Natural killer cell (primary cell): ENCODE measurements around the gene CPZ. TPM values are rescaled to one million over a fixed set of nuclear protein-coding genes. Genes with fewer than 3 reads are reported as not detected.

Experiments used
- ATAC-seq, 3 donors: fragments of 150-1000 bp in 2 of 3; fragments of 200-7000 bp in 1 of 3; cut with Tn5 transposase; 1 replicate in 1 of 3; 2 replicates in 2 of 3; pipeline ENCODE4 v1.10.0; 2021; ENCODE audit warnings: mild to moderate bottlenecking in 2 of 3, moderate library complexity in 2 of 3
- DNase-seq, 2 donors: peaks; one replicate each; pipeline versions ENCODE4 v3.0.0 to v3.0.0-alpha.2; 2013 to 2021; ENCODE audit warnings: mixed read lengths in 1 of 2
- H3K27ac ChIP-seq: one replicate; pipeline ENCODE4 v1.5.1; 2013; ENCODE audit warnings: mild to moderate bottlenecking, low read length
- H3K27me3 ChIP-seq: one replicate; pipeline ENCODE4 v1.6.1; 2013; ENCODE audit warnings: low read length; ENCODE audit not compliant: control insufficient read depth, insufficient read depth
- H3K36me3 ChIP-seq: one replicate; pipeline ENCODE4 v1.6.1; 2013; ENCODE audit warnings: low read length; ENCODE audit not compliant: control insufficient read depth, insufficient read depth
- H3K4me1 ChIP-seq: one replicate; pipeline ENCODE4 v1.6.1; 2013; ENCODE audit warnings: low read length; ENCODE audit not compliant: control insufficient read depth, insufficient read depth
- H3K4me3 ChIP-seq: one replicate; pipeline ENCODE4 v1.5.1; 2013; ENCODE audit warnings: low read length
- H3K9me3 ChIP-seq: one replicate; pipeline ENCODE4 v1.6.1; 2013; ENCODE audit warnings: low read length; ENCODE audit not compliant: control insufficient read depth, insufficient read depth
- H3K27ac Mint-ChIP-seq, 2 donors: one replicate each; pipeline ENCODE4 v1.8.0; 2022; ENCODE audit warnings: mild to moderate bottlenecking in 2 of 2, mixed read lengths in 2 of 2, moderate library complexity in 1 of 2
- H3K27me3 Mint-ChIP-seq, 2 donors: one replicate each; pipeline ENCODE4 v1.8.0; 2022; ENCODE audit warnings: low read depth in 2 of 2, mixed read lengths in 2 of 2
- H3K36me3 Mint-ChIP-seq: one replicate; pipeline ENCODE4 v1.8.0; 2022; ENCODE audit warnings: mixed read lengths
- H3K4me1 Mint-ChIP-seq, 2 donors: one replicate each; pipeline ENCODE4 v1.8.0; 2022; ENCODE audit warnings: mixed read lengths in 2 of 2
- H3K4me3 Mint-ChIP-seq: one replicate; pipeline ENCODE4 v1.8.0; 2022; ENCODE audit warnings: mild to moderate bottlenecking, moderate library complexity, mixed read lengths
- H3K9me3 Mint-ChIP-seq, 2 donors: one replicate each; pipeline ENCODE4 v1.8.0; 2022; ENCODE audit warnings: mixed read lengths in 2 of 2
- WGBS: methylation state at CpG from one replicate; pipeline ENCODE4 v1.1.7; 2013; ENCODE audit warnings: missing lambda C conversion rate; ENCODE audit not compliant: insufficient coverage; 5-methylcytosine and 5-hydroxymethylcytosine counted together
- intact Hi-C: fragments of 100-400 bp; cut with micrococcal nuclease; formaldehyde crosslinking; loops from one replicate; pipeline ENCODE4 v1.14.2; 2022
- total RNA-seq, 4 donors: library from RNA; stranded (reverse); fragments of 120-200 nt in 1 of 4; gene quantifications; one replicate each; pipeline versions ENCODE4 v1.2.3 to v1.2.4, GENCODE V29; 2013 to 2022
- TF ChIP-seq, protein P1 (sequence below): fragments of 200-600 bp; IDR thresholded peaks from one replicate; pipeline ENCODE4 v1.8.0; 2022; ENCODE audit warnings: antibody characterized with exemption

CPZ gene
- total RNA-seq, 3 donors from 2014 or later (not counting 1 experiment from before 2014, with no cell fraction given), result not detected

DNA sequence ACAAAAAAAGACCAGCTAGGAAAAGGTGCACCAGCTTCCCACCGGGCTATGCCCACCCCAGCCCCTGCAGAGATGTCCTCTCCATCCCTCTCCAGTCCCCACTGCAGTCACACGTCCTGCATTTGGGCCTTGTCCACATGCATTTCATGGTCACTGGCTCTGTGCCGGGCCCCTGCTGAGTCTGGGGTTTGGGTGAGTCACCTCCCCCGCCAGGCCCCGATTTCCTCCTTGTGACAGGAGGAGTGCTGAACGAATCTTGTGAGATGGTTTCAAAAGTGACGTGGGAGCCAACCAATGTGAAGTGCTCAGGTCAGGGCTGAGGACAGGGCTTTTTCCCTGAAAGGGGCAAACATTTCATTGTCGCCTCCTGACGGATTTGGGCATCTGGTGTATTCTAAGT is 7.1 kb downstream of the CPZ start:
- DNase-seq (no peak), ATAC-seq (no peak)
- H3K9me3 ChIP-seq, result no peaks in the 10 kb centered on the region
- H3K4me1 Mint-ChIP-seq, result no peaks in the 10 kb centered on the region
- H3K4me1 ChIP-seq, result no peaks in the 10 kb centered on the region
- intact Hi-C loops, result no loop called here
- H3K27ac Mint-ChIP-seq, result no peak overlapping the region
- H3K27ac ChIP-seq, result no peak overlapping the region
- H3K36me3 ChIP-seq, result no peaks in the 10 kb centered on the region
- H3K27me3 ChIP-seq, result no peaks in the 10 kb centered on the region
- peaks cover under 1 to 4% of the 10 kb centered on the region in 2 donors for H3K27me3 Mint-ChIP-seq
- WGBS, result 59% methylated on average over 9 of the region's 9 CpGs
- TF ChIP-seq, protein P1, sequence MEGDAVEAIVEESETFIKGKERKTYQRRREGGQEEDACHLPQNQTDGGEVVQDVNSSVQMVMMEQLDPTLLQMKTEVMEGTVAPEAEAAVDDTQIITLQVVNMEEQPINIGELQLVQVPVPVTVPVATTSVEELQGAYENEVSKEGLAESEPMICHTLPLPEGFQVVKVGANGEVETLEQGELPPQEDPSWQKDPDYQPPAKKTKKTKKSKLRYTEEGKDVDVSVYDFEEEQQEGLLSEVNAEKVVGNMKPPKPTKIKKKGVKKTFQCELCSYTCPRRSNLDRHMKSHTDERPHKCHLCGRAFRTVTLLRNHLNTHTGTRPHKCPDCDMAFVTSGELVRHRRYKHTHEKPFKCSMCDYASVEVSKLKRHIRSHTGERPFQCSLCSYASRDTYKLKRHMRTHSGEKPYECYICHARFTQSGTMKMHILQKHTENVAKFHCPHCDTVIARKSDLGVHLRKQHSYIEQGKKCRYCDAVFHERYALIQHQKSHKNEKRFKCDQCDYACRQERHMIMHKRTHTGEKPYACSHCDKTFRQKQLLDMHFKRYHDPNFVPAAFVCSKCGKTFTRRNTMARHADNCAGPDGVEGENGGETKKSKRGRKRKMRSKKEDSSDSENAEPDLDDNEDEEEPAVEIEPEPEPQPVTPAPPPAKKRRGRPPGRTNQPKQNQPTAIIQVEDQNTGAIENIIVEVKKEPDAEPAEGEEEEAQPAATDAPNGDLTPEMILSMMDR, result no peak
- H3K9me3 Mint-ChIP-seq, result no peaks in the 10 kb centered on the region
- H3K4me3 Mint-ChIP-seq, result no peak overlapping the region
- H3K36me3 Mint-ChIP-seq, result no peaks in the 10 kb centered on the region
- no peak overlapping the region for H3K4me3 ChIP-seq

DNA sequence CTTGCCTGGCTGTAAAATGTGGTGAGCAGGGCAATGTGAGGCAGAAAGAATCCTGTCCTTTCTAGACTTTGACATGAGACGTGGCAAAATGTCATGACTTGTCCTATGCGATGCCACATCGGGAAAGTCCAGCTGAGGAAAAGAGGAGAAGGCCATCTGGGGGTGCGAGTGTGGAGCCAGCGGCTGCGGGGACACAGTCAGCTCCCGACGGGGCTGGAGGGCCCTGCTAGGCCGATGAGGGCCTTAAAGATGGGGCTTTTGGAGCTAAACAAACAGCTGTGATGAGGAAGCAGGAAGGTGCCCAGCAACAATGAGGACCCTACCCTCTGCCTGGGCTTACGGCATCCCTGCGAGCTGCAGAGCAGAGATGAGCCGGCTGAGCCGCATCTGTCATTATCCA is 7.7 kb downstream of the CPZ start:
- Histone ChIP-seq H3K27me3 (no peaks in the 10 kb centered on the region), H3K4me1 (no peaks in the 10 kb centered on the region), H3K4me3 (no peak overlapping the region), H3K9me3 (no peaks in the 10 kb centered on the region), H3K27ac (no peak overlapping the region), H3K36me3 (no peaks in the 10 kb centered on the region)
- WGBS, result 88% methylated on average over 13 of the region's 13 CpGs
- DNase-seq, result no peak
- intact Hi-C loops, result no loop called here
- Mint-ChIP-seq H3K4me1 (no peaks in the 10 kb centered on the region), H3K4me3 (no peak overlapping the region), H3K9me3 (no peaks in the 10 kb centered on the region), H3K36me3 (no peaks in the 10 kb centered on the region), H3K27me3 (peaks cover 0 to 4% of the 10 kb centered on the region in 2 donors), H3K27ac (no peak overlapping the region)
- no peak for ATAC-seq
- TF ChIP-seq, protein P1, result no peak

DNA sequence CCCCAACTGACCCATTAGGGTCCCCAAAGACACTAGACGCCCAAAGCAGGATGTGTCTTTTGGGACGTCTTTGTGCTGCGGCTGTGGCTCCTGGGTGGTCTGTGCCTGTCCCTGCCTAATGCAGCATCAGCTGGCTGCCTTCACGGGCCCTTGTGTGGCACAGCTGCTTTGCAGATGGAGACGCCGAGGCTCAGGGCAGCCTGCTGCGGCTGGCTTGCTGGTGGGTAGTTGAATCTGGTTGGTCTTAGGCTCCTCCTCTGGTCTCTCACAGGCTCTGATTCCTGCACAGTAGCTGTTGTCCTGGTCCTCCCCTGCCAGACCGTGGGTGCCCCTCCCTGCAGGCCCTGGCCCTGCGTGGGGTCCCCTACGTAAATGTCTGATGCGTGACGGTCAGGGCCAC is 8.1 kb downstream of the CPZ start:
- H3K27me3 Mint-ChIP-seq, result peaks cover 0 to 4% of the 10 kb centered on the region in 2 donors
- no peaks in the 10 kb centered on the region for H3K9me3 Mint-ChIP-seq
- WGBS, result 90% methylated on average over 12 of the region's 12 CpGs
- no peaks in the 10 kb centered on the region for H3K4me1 ChIP-seq
- TF ChIP-seq, protein P1, result no peak
- H3K4me3 ChIP-seq, result no peak overlapping the region
- H3K9me3 ChIP-seq, result no peaks in the 10 kb centered on the region
- no peaks in the 10 kb centered on the region for H3K27me3 ChIP-seq
- no peak overlapping the region for H3K27ac ChIP-seq
- DNase-seq (no peak), ATAC-seq (no peak)
- H3K4me1 Mint-ChIP-seq, result no peaks in the 10 kb centered on the region
- no peak overlapping the region for H3K4me3 Mint-ChIP-seq
- H3K36me3 ChIP-seq, result no peaks in the 10 kb centered on the region
- no peak overlapping the region for H3K27ac Mint-ChIP-seq
- intact Hi-C loops, result no loop called here
- H3K36me3 Mint-ChIP-seq, result no peaks in the 10 kb centered on the region

DNA sequence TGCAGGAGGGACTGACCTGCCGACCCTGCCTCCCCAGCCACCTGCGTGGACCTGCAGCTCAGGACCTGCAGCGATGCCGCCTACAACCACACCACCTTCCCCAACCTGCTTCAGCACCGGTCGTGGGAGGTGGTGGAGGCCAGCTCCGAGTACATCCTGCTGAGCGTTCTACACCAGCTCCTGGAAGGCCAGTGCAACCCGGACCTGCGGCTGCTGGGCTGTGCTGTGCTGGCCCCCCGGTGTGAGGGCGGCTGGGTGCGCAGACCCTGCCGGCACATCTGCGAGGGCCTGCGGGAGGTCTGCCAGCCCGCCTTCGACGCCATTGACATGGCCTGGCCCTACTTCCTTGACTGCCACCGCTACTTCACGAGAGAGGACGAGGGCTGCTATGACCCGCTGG is 8.5 kb downstream of the CPZ start:
- TF ChIP-seq, protein P1, result no peak
- Mint-ChIP-seq H3K9me3 (no peaks in the 10 kb centered on the region), H3K4me3 (no peak overlapping the region), H3K4me1 (no peaks in the 10 kb centered on the region), H3K36me3 (no peaks in the 10 kb centered on the region), H3K27me3 (peaks cover 0 to 4% of the 10 kb centered on the region in 2 donors), H3K27ac (no peak overlapping the region)
- Histone ChIP-seq H3K36me3 (no peaks in the 10 kb centered on the region), H3K27ac (no peak overlapping the region), H3K9me3 (no peaks in the 10 kb centered on the region), H3K4me3 (no peak overlapping the region), H3K4me1 (no peaks in the 10 kb centered on the region), H3K27me3 (no peaks in the 10 kb centered on the region)
- ATAC-seq (no peak), DNase-seq (no peak)
- 95% methylated on average over 23 of the region's 23 CpGs for WGBS
- intact Hi-C loops, result no loop called here
